SU-DHL-6 (cell line): ENCODE results near the gene SEPTIN2.

Experiments
- H2AFZ ChIP-seq: fragments of 200-600 bp; sonication (generic); 2 replicates; pipeline ENCODE4 v1.6.1; 2014; ENCODE audit warnings: low read depth, mild to moderate bottlenecking, moderate library complexity, mixed read lengths, antibody characterized with exemption, low read length; ENCODE audit not compliant: severe bottlenecking
- H3F3A ChIP-seq: fragments of 200-600 bp; shearing (Covaris generic); 2 replicates; pipeline ENCODE4 v1.6.0; 2016; ENCODE audit warnings: antibody characterized with exemption, mild to moderate bottlenecking; ENCODE audit not compliant: insufficient read depth
- H3K27ac ChIP-seq: fragments of 200-600 bp; sonication (generic); 2 replicates; pipeline ENCODE4 v1.5.1; 2016; ENCODE audit warnings: low read depth, mild to moderate bottlenecking, low read length, moderate library complexity, mixed read lengths
- H3K27me3 ChIP-seq: fragments of 200-600 bp; sonication (generic), shearing (Covaris generic); 2 replicates; pipeline ENCODE4 v1.6.0; 2014; ENCODE audit warnings: mild to moderate bottlenecking, low read length
- H3K36me3 ChIP-seq: fragments of 200-600 bp; sonication (generic); 2 replicates; pipeline ENCODE4 v1.6.1; 2014; ENCODE audit warnings: mild to moderate bottlenecking, low read length, mixed read lengths
- H3K4me2 ChIP-seq: fragments of 300-600, 200-600 bp; shearing (Covaris generic), sonication (generic); 2 replicates; pipeline ENCODE4 v1.6.0; 2014; ENCODE audit warnings: low read length, low read depth, mild to moderate bottlenecking; ENCODE audit not compliant: poor library complexity, severe bottlenecking
- H3K4me3 ChIP-seq: fragments of 200-600 bp; sonication (generic); 2 replicates; pipeline ENCODE4 v1.5.1; 2014; ENCODE audit warnings: antibody characterized with exemption, low read length, mild to moderate bottlenecking, mixed read lengths; ENCODE audit not compliant: insufficient read depth, poor library complexity, severe bottlenecking
- H3K79me2 ChIP-seq: fragments of 200-600 bp; sonication (generic); 2 replicates; pipeline ENCODE4 v1.6.1; 2014; ENCODE audit warnings: mild to moderate bottlenecking, low read length, moderate library complexity; ENCODE audit not compliant: insufficient read depth
- H3K9ac ChIP-seq: fragments of 200-600 bp; sonication (generic); 2 replicates; pipeline ENCODE4 v1.7.0; 2014; ENCODE audit warnings: mild to moderate bottlenecking, low read length
- H3K9me2 ChIP-seq: fragments of 200-600 bp; sonication (generic); replicated peaks from 2 replicates; pipeline ENCODE4 v1.6.1; 2014; ENCODE audit warnings: low read length; ENCODE audit not compliant: insufficient read depth
- H3K9me3 ChIP-seq: fragments of 200-600 bp; sonication (generic); 2 replicates; pipeline ENCODE4 v1.6.1; 2014; ENCODE audit warnings: low read length, mixed read lengths; ENCODE audit not compliant: insufficient read depth
- H4K20me1 ChIP-seq: fragments of 200-600 bp; sonication (generic); 2 replicates; pipeline ENCODE4 v1.6.1; 2014; ENCODE audit warnings: low read depth, mild to moderate bottlenecking, antibody characterized with exemption, low read length, moderate library complexity, mixed read lengths
- CTCF ChIP-seq: fragments of 200-600 bp; sonication (generic); IDR thresholded peaks from one replicate; pipeline ENCODE4 v1.5.1; 2017; ENCODE audit warnings: antibody characterized with exemption, mild to moderate bottlenecking, low read length, moderate library complexity; ENCODE audit not compliant: insufficient read depth, poor library complexity, severe bottlenecking
- EZH2phosphoT487 ChIP-seq: fragments of 200-600 bp; sonication (generic), shearing (Covaris generic); conservative IDR thresholded peaks from 2 replicates; pipeline ENCODE4 v1.6.1; 2018; ENCODE audit warnings: mild to moderate bottlenecking, antibody characterized with exemption, low read length, moderate library complexity, mixed read lengths

Gene SEPTIN2

GRCh38 chr2:241363426-241363825 lies 47.7 kb downstream of the SEPTIN2 start:
- no peak overlapping the region for H3K4me3 ChIP-seq
- no peak overlapping the region for H3K4me2 ChIP-seq

GRCh38 chr2:241364781-241365180 lies 49.1 kb downstream of the SEPTIN2 start:
- Histone ChIP-seq H3K4me2 (no peak overlapping the region), H3F3A (no peaks in the 10 kb centered on the region), H3K9me3 (no peaks in the 10 kb centered on the region), H3K27ac (no peak overlapping the region), H3K36me3 (no peaks in the 10 kb centered on the region), H3K9me2 (no peaks in the 10 kb centered on the region), H4K20me1 (no peaks in the 10 kb centered on the region), H3K9ac (no peak overlapping the region), H3K4me3 (no peak overlapping the region), H2AFZ (no peak overlapping the region), H3K27me3 (no peaks in the 10 kb centered on the region), H3K79me2 (no peaks in the 10 kb centered on the region)
- TF ChIP-seq EZH2phosphoT487 (no peak), CTCF (no peak)

More at GRCh38 chr2:241363426-241363825, 47.7 kb downstream of the SEPTIN2 start:
- Histone ChIP-seq H4K20me1 (no peaks in the 10 kb centered on the region; the same call in 1 of the 2 replicates), H3K9ac (no peak overlapping the region), H3K9me2 (no peaks in the 10 kb centered on the region), H3K27me3 (no peaks in the 10 kb centered on the region), H3K9me3 (no peaks in the 10 kb centered on the region), H3K36me3 (no peaks in the 10 kb centered on the region), H3K79me2 (no peaks in the 10 kb centered on the region), H2AFZ (no peak overlapping the region), H3F3A (no peaks in the 10 kb centered on the region), H3K27ac (no peak overlapping the region)
- TF ChIP-seq CTCF (no peak), EZH2phosphoT487 (no peak)

GRCh38 chr2:241366678-241367077 lies 51.0 kb downstream of the SEPTIN2 start:
- no peak overlapping the region for H3K4me2 ChIP-seq
- no peaks in the 10 kb centered on the region for H4K20me1 ChIP-seq
- no peaks in the 10 kb centered on the region for H3K79me2 ChIP-seq
- no peak overlapping the region for H2AFZ ChIP-seq
- no peaks in the 10 kb centered on the region for H3K9me2 ChIP-seq
- no peak overlapping the region for H3K4me3 ChIP-seq
- H3K27ac ChIP-seq, result no peak overlapping the region
- no peaks in the 10 kb centered on the region for H3K9me3 ChIP-seq
- H3K27me3 ChIP-seq, result no peaks in the 10 kb centered on the region
- no peaks in the 10 kb centered on the region for H3K36me3 ChIP-seq
- no peak for TF ChIP-seq CTCF
- TF ChIP-seq EZH2phosphoT487, result no peak
- no peaks in the 10 kb centered on the region for H3F3A ChIP-seq
- H3K9ac ChIP-seq, result no peak overlapping the region
